Activated naive CD4-positive, alpha-beta T cell treated with anti-CD3 and anti-CD28 coated beads, Interleukin-2, amount 50 U/mL, for 24 hours (primary cell): ENCODE results near the gene CASKIN2.
"Not testable (repeated sequence)": the region's sequence is repeated elsewhere in the genome, so short reads cannot be mapped to it uniquely, and the experiment has no call there.

Experiments used
- H3K27ac Mint-ChIP-seq: one replicate; pipeline ENCODE4 v1.8.0; 2021; ENCODE audit warnings: mild to moderate bottlenecking, mixed read lengths
- H3K27me3 Mint-ChIP-seq: one replicate; pipeline ENCODE4 v1.8.0; 2021; ENCODE audit warnings: mixed read lengths
- H3K36me3 Mint-ChIP-seq: one replicate; pipeline ENCODE4 v1.8.0; 2021; ENCODE audit warnings: mixed read lengths
- H3K4me1 Mint-ChIP-seq: one replicate; pipeline ENCODE4 v1.8.0; 2021; ENCODE audit warnings: mixed read lengths
- H3K4me3 Mint-ChIP-seq: one replicate; pipeline ENCODE4 v1.8.0; 2021; ENCODE audit warnings: mild to moderate bottlenecking, mixed read lengths
- H3K9me3 Mint-ChIP-seq: one replicate; pipeline ENCODE4 v1.8.0; 2021; ENCODE audit warnings: mixed read lengths

The CASKIN2 gene

DNA sequence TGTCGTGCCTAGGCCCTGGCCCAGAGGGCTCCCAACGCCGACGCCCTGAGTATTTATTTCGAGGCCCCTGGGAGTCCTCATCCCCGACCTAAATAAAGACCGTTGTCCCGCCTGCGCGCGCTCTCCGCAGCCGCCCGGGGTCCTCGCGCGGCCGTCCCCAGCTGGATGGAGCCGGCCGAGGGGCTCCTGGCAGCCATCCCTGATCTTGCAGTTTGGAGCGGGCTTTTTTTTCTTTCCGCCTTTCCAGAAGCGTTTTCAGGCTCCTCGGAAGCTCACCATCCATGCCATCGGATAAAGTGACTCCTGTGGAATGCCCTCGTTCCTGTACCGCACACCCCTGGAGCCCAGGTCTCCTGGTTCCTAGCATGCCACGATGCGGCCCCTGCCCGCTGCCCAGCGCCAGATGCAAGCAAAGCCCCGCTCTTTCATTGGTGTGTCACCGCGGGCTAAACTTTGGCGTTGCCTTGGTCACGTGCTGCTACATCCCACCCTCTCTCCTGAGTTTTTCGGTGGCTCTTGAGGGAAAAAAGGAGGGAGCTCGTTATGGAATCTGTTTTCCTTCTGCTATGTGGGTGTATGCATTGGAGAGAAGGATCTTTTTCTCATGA is 58.2 kb downstream of the CASKIN2 start:
- H3K36me3 Mint-ChIP-seq, result no peaks in the 10 kb centered on the region
- peaks cover 31% of the 10 kb centered on the region for H3K4me1 Mint-ChIP-seq
- H3K4me3 Mint-ChIP-seq, result peak overlapping the region; percentile 94
- peak overlapping the region; percentile 80 for H3K27ac Mint-ChIP-seq
- H3K9me3 Mint-ChIP-seq, result no peaks in the 10 kb centered on the region
- H3K27me3 Mint-ChIP-seq, result no peaks in the 10 kb centered on the region

- H3K36me3 Mint-ChIP-seq, result no peaks in the 10 kb centered on the region
- H3K9me3 Mint-ChIP-seq, result no peaks in the 10 kb centered on the region
Measured at GRCh38 chr17:75456417-75457046, 58.8 kb downstream of the CASKIN2 start, which contains the start of gene TMEM94. Gene TMEM94 (plus strand): TSS chr17:75456635. CDS start chr17:75471906, 15,271 bp downstream.

DNA sequence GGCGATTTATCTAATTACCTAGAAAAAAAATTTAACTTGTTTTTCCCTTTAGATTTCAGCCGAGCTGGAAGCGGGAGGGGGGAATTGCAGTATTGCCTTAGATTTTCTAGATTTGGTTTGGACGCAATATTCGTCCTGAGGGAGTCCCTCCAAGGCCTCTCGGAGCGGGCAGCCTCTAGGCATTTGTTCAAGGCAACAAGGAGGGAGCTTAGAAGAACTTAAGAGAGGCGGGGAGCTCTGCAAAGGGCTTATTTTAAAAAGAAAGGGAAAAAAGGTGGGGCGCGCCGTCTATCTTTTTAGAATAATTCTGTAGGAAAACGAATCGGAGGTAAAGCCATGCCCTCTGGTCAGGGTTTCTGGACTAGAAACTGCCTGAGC is 59.3 kb downstream of the CASKIN2 start:
- no peaks in the 10 kb centered on the region for H3K27me3 Mint-ChIP-seq
- H3K9me3 Mint-ChIP-seq, result no peaks in the 10 kb centered on the region
- H3K27ac Mint-ChIP-seq, result peak overlapping the region; percentile 90
- H3K36me3 Mint-ChIP-seq, result no peaks in the 10 kb centered on the region
- peak overlapping the region; percentile 94 for H3K4me3 Mint-ChIP-seq
- peaks cover 31% of the 10 kb centered on the region for H3K4me1 Mint-ChIP-seq

More at GRCh38 chr17:75456417-75457046, 58.8 kb downstream of the CASKIN2 start, which contains the start of gene TMEM94:
- Mint-ChIP-seq H3K4me3 (peak within 1 kb of the TSS; percentile 94), H3K27ac (peak within 1 kb of the TSS; percentile 90), H3K4me1 (peaks cover 31% of the 10 kb centered on the region), H3K27me3 (no peaks in the 10 kb centered on the region)

DNA sequence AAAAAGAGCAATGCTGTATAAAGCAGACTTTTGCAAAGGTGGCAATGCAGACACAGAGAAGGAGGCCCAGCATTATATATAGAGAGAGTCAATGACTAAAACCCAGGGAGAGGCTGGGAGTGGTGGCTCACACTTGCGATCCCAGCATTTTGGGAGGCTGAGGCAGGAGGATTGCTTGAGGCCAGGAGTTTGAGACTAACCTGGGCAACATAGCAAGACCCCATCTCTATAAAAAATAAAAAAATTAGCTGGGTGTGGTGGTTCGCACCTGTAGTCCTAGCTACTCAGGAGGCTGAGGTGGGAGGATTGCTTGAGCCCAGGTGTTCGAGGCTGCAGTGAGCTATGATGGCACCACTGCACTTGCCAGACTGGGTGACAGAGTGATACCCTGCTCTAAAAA is 60.7 kb downstream of the CASKIN2 start:
- H3K36me3 Mint-ChIP-seq, H3K27ac Mint-ChIP-seq, H3K4me3 Mint-ChIP-seq, H3K9me3 Mint-ChIP-seq, H3K27me3 Mint-ChIP-seq: not testable (repeated sequence)
- H3K4me1 Mint-ChIP-seq, result peaks cover 24% of the 10 kb centered on the region

DNA sequence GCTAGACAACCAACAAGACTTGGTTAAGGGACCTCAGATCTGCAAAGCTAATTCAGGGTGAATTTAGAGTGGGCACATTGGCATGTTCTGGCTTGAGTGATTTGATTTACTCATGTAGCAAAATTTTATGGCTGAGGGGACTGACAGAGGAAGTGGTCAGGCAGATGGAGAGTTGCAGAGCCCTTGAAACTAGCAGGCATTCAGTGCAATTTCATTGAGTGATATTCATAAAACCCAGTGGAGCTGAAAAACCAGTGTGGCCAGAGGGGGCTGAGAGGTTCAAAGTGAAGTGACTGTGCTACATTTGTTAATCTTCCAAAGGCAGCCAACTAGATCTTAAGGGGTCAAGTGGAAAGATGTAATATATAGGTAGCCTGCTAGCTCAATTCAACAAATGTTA is 61.1 kb downstream of the CASKIN2 start:
- Mint-ChIP-seq H3K4me3 (peak overlapping the region; percentile 34), H3K27me3 (no peaks in the 10 kb centered on the region), H3K27ac (no peak overlapping the region), H3K36me3 (no peaks in the 10 kb centered on the region), H3K9me3 (no peaks in the 10 kb centered on the region), H3K4me1 (peaks cover 21% of the 10 kb centered on the region)

GRCh38 chr17:75450270-75450669 is 65.1 kb downstream of the CASKIN2 start:
- no peaks in the 10 kb centered on the region for H3K36me3 Mint-ChIP-seq
- H3K27me3 Mint-ChIP-seq, result no peaks in the 10 kb centered on the region
- no peaks in the 10 kb centered on the region for H3K9me3 Mint-ChIP-seq
- H3K4me1 Mint-ChIP-seq, result no peaks in the 10 kb centered on the region
- H3K4me3 Mint-ChIP-seq, result no peak overlapping the region
- H3K27ac Mint-ChIP-seq, result no peak overlapping the region
